H1 (cell line): ENCODE measurements around the gene OSCAR. TPM values are rescaled to one million over a fixed set of nuclear protein-coding genes. Genes with fewer than 3 reads are reported as not detected.

ENCODE experiments used
- CTCF ChIA-PET: fragments of 300-600 bp; sonication (Branson Sonifier 250); formaldehyde crosslinking; loops from one replicate; lab custom pipeline; 2021; ENCODE audit not compliant: partially characterized antibody; lab: Charles Lee
- POLR2A ChIA-PET: fragments of 300-600 bp; sonication (Branson Sonifier 250); formaldehyde crosslinking; loops from one replicate; lab custom pipeline; 2021; ENCODE audit warnings: inconsistent platforms; ENCODE audit not compliant: partially characterized antibody; lab: Charles Lee
- DNase-seq, 2 experiments: peaks; one replicate each; pipeline versions ENCODE4 v3.0.0 to v3.0.0-alpha.2; 2010 to 2022; ENCODE audit warnings: low spot score in 2 of 2, low read depth in 1 of 2, mixed read lengths in 1 of 2
- FAIRE-seq: peaks from 2 replicates; lab custom pipeline; 2011; peaks lifted over from hg19 to GRCh38; lab: Jason Lieb, UNC
- H2AFZ ChIP-seq: 2 replicates; pipeline ENCODE4 v1.8.1; 2012; ENCODE audit warnings: low read length, inconsistent platforms
- H2AK5ac ChIP-seq: 2 replicates; pipeline ENCODE4 v1.6.1; 2013; ENCODE audit warnings: low read depth, low read length
- H2BK120ac ChIP-seq: replicated peaks from 2 replicates; pipeline ENCODE3; 2013; ENCODE audit warnings: low read depth, low read length, inconsistent platforms
- H2BK12ac ChIP-seq: 2 replicates; pipeline ENCODE4 v1.6.1; 2013; ENCODE audit warnings: low read depth, low read length
- H2BK15ac ChIP-seq: 2 replicates; pipeline ENCODE4 v1.6.1; 2013; ENCODE audit warnings: low read length
- H2BK20ac ChIP-seq: 2 replicates; pipeline ENCODE4 v1.6.1; 2013; ENCODE audit warnings: low read length
- H2BK5ac ChIP-seq: 2 replicates; pipeline ENCODE4 v1.6.1; 2013; ENCODE audit warnings: low read depth, low read length
- H3K14ac ChIP-seq: 2 replicates; pipeline ENCODE4 v1.6.1; 2013; ENCODE audit warnings: inconsistent platforms; ENCODE audit not compliant: insufficient read length
- H3K18ac ChIP-seq: 2 replicates; pipeline ENCODE4 v1.6.1; 2013; ENCODE audit warnings: low read length; ENCODE audit errors: extremely low read depth
- H3K23ac ChIP-seq: 2 replicates; pipeline ENCODE4 v1.6.1; 2013; ENCODE audit warnings: inconsistent platforms; ENCODE audit not compliant: insufficient read length
- H3K23me2 ChIP-seq: 2 replicates; pipeline ENCODE4 v1.6.1; 2013; ENCODE audit warnings: low read depth, low read length
- H3K27ac ChIP-seq: 2 replicates; pipeline ENCODE4 v1.6.1; 2011; ENCODE audit warnings: low read depth, low read length, inconsistent platforms
- H3K27me3 ChIP-seq, 4 experiments: replicated peaks in 1 of 4; 1 replicate in 1 of 4; 2 replicates in 3 of 4; pipeline versions ENCODE4 v1.6.1 to v1.8.1; 2011 to 2013; ENCODE audit warnings: low read length in 3 of 4, mild to moderate bottlenecking in 3 of 4, inconsistent platforms in 2 of 4, mixed read lengths in 2 of 4, moderate library complexity in 1 of 4; ENCODE audit not compliant: control insufficient read depth in 3 of 4, insufficient read depth in 3 of 4; ENCODE audit errors: extremely low read depth in 1 of 4
- H3K36me3 ChIP-seq, 4 experiments: 2 replicates each; pipeline versions ENCODE4 v1.6.1 to v1.8.1; 2011 to 2013; ENCODE audit warnings: mild to moderate bottlenecking in 4 of 4, low read length in 3 of 4, moderate library complexity in 2 of 4, control low read depth in 1 of 4, inconsistent platforms in 1 of 4; ENCODE audit not compliant: insufficient read depth in 4 of 4, control insufficient read depth in 2 of 4
- H3K4ac ChIP-seq: replicated peaks from 2 replicates; pipeline ENCODE3; 2013; ENCODE audit warnings: low read length, low read depth, mixed read lengths, inconsistent platforms; ENCODE audit not compliant: insufficient read length
- H3K4me1 ChIP-seq, 4 experiments: replicated peaks in 1 of 4; 1 replicate in 1 of 4; 2 replicates in 3 of 4; pipeline versions ENCODE4 v1.6.1 to v1.8.1; 2011 to 2013; ENCODE audit warnings: low read length in 3 of 4, inconsistent platforms in 2 of 4, mixed read lengths in 1 of 4; ENCODE audit not compliant: insufficient read depth in 4 of 4, control insufficient read depth in 3 of 4
- H3K4me2 ChIP-seq, 2 experiments: 2 replicates each; pipeline versions ENCODE4 v1.6.1 to v1.8.1; 2011 to 2013; ENCODE audit warnings: low read depth in 2 of 2, low read length in 2 of 2, control low read depth in 1 of 2, inconsistent platforms in 1 of 2, mild to moderate bottlenecking in 1 of 2; ENCODE audit not compliant: insufficient read depth in 1 of 2
- H3K4me3 ChIP-seq, 4 experiments: fragments of 200-600, 300-600 bp in 1 of 4; sonication (generic), shearing (Covaris generic), sonication (Bioruptor Twin) in 1 of 4; 2 replicates each; pipeline versions ENCODE4 v1.5.1 to v1.8.1; 2011 to 2016; ENCODE audit warnings: low read length in 4 of 4, low read depth in 3 of 4, control low read depth in 2 of 4, inconsistent platforms in 2 of 4, mild to moderate bottlenecking in 2 of 4, mixed read lengths in 1 of 4, moderate library complexity in 1 of 4; ENCODE audit not compliant: insufficient read depth in 2 of 4; ENCODE audit errors: extremely low read depth in 1 of 4
- H3K56ac ChIP-seq: replicated peaks from 2 replicates; pipeline ENCODE3; 2013; ENCODE audit warnings: low read depth, mild to moderate bottlenecking, mixed read lengths, low read length, inconsistent platforms; ENCODE audit not compliant: insufficient read length
- H3K79me1 ChIP-seq: 2 replicates; pipeline ENCODE4 v1.6.1; 2013; ENCODE audit warnings: low read depth, low read length, control low read depth
- H3K79me2 ChIP-seq, 2 experiments: 2 replicates each; pipeline versions ENCODE4 v1.6.1 to v1.8.1; 2012 to 2013; ENCODE audit warnings: low read length in 2 of 2, mild to moderate bottlenecking in 2 of 2, inconsistent platforms in 1 of 2; ENCODE audit not compliant: insufficient read depth in 2 of 2, control insufficient read depth in 1 of 2
- H3K9ac ChIP-seq, 4 experiments: replicated peaks in 1 of 4; 1 replicate in 1 of 4; 2 replicates in 3 of 4; pipeline versions ENCODE4 v1.6.1 to v1.8.1; 2011 to 2013; ENCODE audit warnings: low read depth in 3 of 4, low read length in 3 of 4, control low read depth in 2 of 4, mild to moderate bottlenecking in 2 of 4, moderate library complexity in 2 of 4, inconsistent platforms in 1 of 4; ENCODE audit errors: extremely low read depth in 1 of 4
- H3K9me3 ChIP-seq, 2 experiments: 2 replicates each; pipeline versions ENCODE4 v1.6.1 to v1.8.1; 2012 to 2013; ENCODE audit warnings: mild to moderate bottlenecking in 2 of 2, moderate library complexity in 2 of 2, control low read depth in 1 of 2, inconsistent platforms in 1 of 2, low read depth in 1 of 2, low read length in 1 of 2, mixed read lengths in 1 of 2; ENCODE audit not compliant: insufficient read depth in 2 of 2
- H4K20me1 ChIP-seq, 2 experiments: replicated peaks in 1 of 2; 2 replicates each; pipeline versions ENCODE3 to v1.8.1; 2011 to 2013; ENCODE audit warnings: inconsistent platforms in 2 of 2, low read length in 2 of 2, mild to moderate bottlenecking in 1 of 2; ENCODE audit not compliant: insufficient read depth in 2 of 2, control insufficient read depth in 1 of 2
- H4K5ac ChIP-seq: 2 replicates; pipeline ENCODE4 v1.6.1; 2013; ENCODE audit warnings: low read length, low read depth, mixed read lengths, inconsistent platforms; ENCODE audit not compliant: insufficient read length
- H4K8ac ChIP-seq: 2 replicates; pipeline ENCODE4 v1.8.0; 2013; ENCODE audit warnings: mild to moderate bottlenecking, moderate library complexity, low read length, inconsistent platforms; ENCODE audit not compliant: insufficient read depth; ENCODE audit errors: extremely low read depth
- H4K91ac ChIP-seq: replicated peaks from 2 replicates; pipeline ENCODE3; 2013; ENCODE audit warnings: low read length, mixed read lengths, inconsistent platforms; ENCODE audit not compliant: insufficient read length
- CBX8 ChIP-seq: fragments of 300-800, 300-1000 bp; sonication (generic); IDR thresholded peaks from 2 replicates; pipeline ENCODE4 v1.7.1; 2016; ENCODE audit warnings: low read depth, low read length, borderline replicate concordance
- CEBPB ChIP-seq: IDR thresholded peaks from 2 replicates; pipeline ENCODE4 v1.6.1; 2012; ENCODE audit warnings: low read depth, low read length
- CHD1 ChIP-seq: IDR thresholded peaks from 2 replicates; pipeline ENCODE4 v1.6.1; 2012; ENCODE audit warnings: low read depth, low read length, improper control_type of control experiment
- E2F6 ChIP-seq: IDR thresholded peaks from 2 replicates; pipeline ENCODE4 v1.6.1; 2012; ENCODE audit warnings: inconsistent platforms
- EP300 ChIP-seq, 2 experiments: IDR thresholded peaks; 1 replicate in 1 of 2; 2 replicates in 1 of 2; pipeline ENCODE4 v1.6.1; 2011 to 2012; ENCODE audit warnings: low read depth in 2 of 2, low read length in 2 of 2, mild to moderate bottlenecking in 2 of 2, borderline replicate concordance in 1 of 2, inconsistent platforms in 1 of 2, moderate library complexity in 1 of 2
- FOSL1 ChIP-seq: IDR thresholded peaks from 2 replicates; pipeline ENCODE4 v1.6.1; 2011; ENCODE audit warnings: mild to moderate bottlenecking, low read depth, low read length, moderate library complexity; ENCODE audit not compliant: insufficient read depth
- KDM4A ChIP-seq: IDR thresholded peaks from one replicate; pipeline ENCODE4 v1.7.1; 2012; ENCODE audit warnings: low read depth, mild to moderate bottlenecking, moderate library complexity, low read length, inconsistent platforms; ENCODE audit not compliant: severe bottlenecking
- KDM5A ChIP-seq: fragments of 200-600 bp; IDR thresholded peaks from 2 replicates; pipeline ENCODE4 v1.7.1; 2012; ENCODE audit warnings: mild to moderate bottlenecking, low read length, inconsistent platforms, mixed read lengths
- NRF1 ChIP-seq: IDR thresholded peaks from 2 replicates; pipeline ENCODE4 v1.6.1; 2011; ENCODE audit warnings: mild to moderate bottlenecking, low read depth, low read length, improper control_type of control experiment
- SIRT6 ChIP-seq: IDR thresholded peaks from one replicate; pipeline ENCODE4 v1.7.1; 2012; ENCODE audit warnings: low read length, inconsistent platforms
- SP2 ChIP-seq: IDR thresholded peaks from 2 replicates; pipeline ENCODE4 v1.6.1; 2012; ENCODE audit warnings: mild to moderate bottlenecking, low read length, inconsistent platforms
- USF2 ChIP-seq: IDR thresholded peaks from 2 replicates; pipeline ENCODE4 v1.6.1; 2011; ENCODE audit warnings: low read length, improper control_type of control experiment
- WGBS, 2 experiments: shearing (Covaris generic) in 1 of 2; methylation state at CpG; one replicate each; pipeline versions ENCODE4 v1.1.6 to v1.1.7; 2013 to 2015; ENCODE audit warnings: low lambda C conversion rate in 2 of 2, mixed read lengths in 2 of 2, inconsistent platforms in 1 of 2, low coverage in 1 of 2, missing lambda C conversion rate in 1 of 2; ENCODE audit not compliant: insufficient replicate concordance in 2 of 2, insufficient coverage in 1 of 2, insufficient read length in 1 of 2; ENCODE audit errors: extremely low coverage in 1 of 2, missing lambda C conversion rate in 1 of 2; 5-methylcytosine and 5-hydroxymethylcytosine counted together
- polyA plus RNA-seq, 7 experiments: library from polyadenylated mRNA; depleted of rRNA in 3 of 7; stranded (reverse) in 5 of 7; unstranded in 2 of 7; fragments of >200 nt in 5 of 7; fragments of 200-250 nt in 2 of 7; gene quantifications; 1 replicate in 5 of 7; 2 replicates in 1 of 7; 4 replicates in 1 of 7; pipeline versions ENCODE4 v1.2.1 to v1.2.3, GENCODE V29; 2011 to 2013; ENCODE audit warnings: missing spikeins in 2 of 7, mixed read lengths in 2 of 7
- total RNA-seq: library from RNA; stranded (reverse); fragmentation: NEBNext Ultra II Directional; extraction: Animal tissue kit (Norgen Biotek cat#: 25700); gene quantifications from 2 replicates; pipeline ENCODE4 v1.2.1, GENCODE V29; 2021

OSCAR gene
- total and polyA plus RNA-seq, 2 of the 8 experiments (the other 6 are each of a cell fraction or from before 2014, with no cell fraction given), result 1.1 TPM

GRCh38 chr19:54129617-54129996 lies 29.0 kb upstream of the OSCAR start:
- CTCF ChIA-PET, result interaction anchor here (0.6 to 0.9 kb wide), 2 partner anchors 15 to 102 kb away, joined by 3 read pairs; no protein-coding TSS in a partner anchor
- H3K36me3 ChIP-seq, result peaks cover 16 to 65% (median 28%) of the 10 kb centered on the region in 4 experiments

More at GRCh38 chr19:54129617-54129996, 29.0 kb upstream of the OSCAR start:
- H4K5ac ChIP-seq, result no peak overlapping the region
- no peak overlapping the region for H3K4me3 ChIP-seq
- H3K79me2 ChIP-seq, result no peaks in the 10 kb centered on the region
- no peak overlapping the region for H2AK5ac ChIP-seq
- no peaks in the 10 kb centered on the region for H3K4me1 ChIP-seq
- no peak overlapping the region for H4K8ac ChIP-seq
- H3K4me2 ChIP-seq, result no peak overlapping the region
- H3K79me1 ChIP-seq, result no peaks in the 10 kb centered on the region
- no peak overlapping the region for H2BK120ac ChIP-seq
- no peak overlapping the region for H3K23ac ChIP-seq
- H3K56ac ChIP-seq, result no peak overlapping the region
- H2BK15ac ChIP-seq, result no peak overlapping the region
- POLR2A ChIA-PET, result interaction anchor here (0.6 to 1.6 kb wide), 5 partner anchors 8 to 14 kb away, joined by 3 to 8 read pairs (median 4); partner anchors contain the start of genes CNOT3, PRPF31 and TFPT
- FAIRE-seq (no peak), DNase-seq (no peak)
- H3K9ac ChIP-seq, result no peak overlapping the region
- H3K18ac ChIP-seq, result no peak overlapping the region
- no peaks in the 10 kb centered on the region for H3K27me3 ChIP-seq
- TF ChIP-seq CEBPB (no peak), SP2 (no peak), SIRT6 (no peak), EP300 (IDR thresholded peaks at IDR 0.05; ENCODE audit: borderline replicate concordance in 1 of 2, low read depth in 2 of 2, low read length in 2 of 2) (no peak), E2F6 (no peak), FOSL1 (no peak), NRF1 (no peak), KDM4A (no peak), CHD1 (no peak), KDM5A (no peak), USF2 (no peak), CBX8 (no peak)
- 95% methylated on average over 20 of the region's 20 CpGs; no CpG with 5 or more reads in 1 of the 2 experiments for WGBS, 2 experiments
- H2BK20ac ChIP-seq, result no peak overlapping the region
- no peak overlapping the region for H3K27ac ChIP-seq
- no peak overlapping the region for H3K14ac ChIP-seq
- H3K9me3 ChIP-seq, result peaks cover 3 to 10% of the 10 kb centered on the region in 2 experiments; a peak in 3 of 4 replicates
- no peak overlapping the region for H2AFZ ChIP-seq
- H4K91ac ChIP-seq, result no peak overlapping the region
- H2BK12ac ChIP-seq, result no peak overlapping the region
- H4K20me1 ChIP-seq, result peaks cover 0 to 7% of the 10 kb centered on the region in 2 experiments
- no peak overlapping the region for H2BK5ac ChIP-seq
- H3K23me2 ChIP-seq, result peaks cover 3% of the 10 kb centered on the region; the same call in 1 of the 2 replicates
- H3K4ac ChIP-seq, result no peak overlapping the region
